ENCODE data around the gene DEGS2. TPM values are rescaled to one million over a fixed set of nuclear protein-coding genes. Genes with fewer than 3 reads are reported as not detected.

DEGS2 gene
- total RNA-seq, 1 donor from 2014 or later: 0.31 TPM

DNA sequence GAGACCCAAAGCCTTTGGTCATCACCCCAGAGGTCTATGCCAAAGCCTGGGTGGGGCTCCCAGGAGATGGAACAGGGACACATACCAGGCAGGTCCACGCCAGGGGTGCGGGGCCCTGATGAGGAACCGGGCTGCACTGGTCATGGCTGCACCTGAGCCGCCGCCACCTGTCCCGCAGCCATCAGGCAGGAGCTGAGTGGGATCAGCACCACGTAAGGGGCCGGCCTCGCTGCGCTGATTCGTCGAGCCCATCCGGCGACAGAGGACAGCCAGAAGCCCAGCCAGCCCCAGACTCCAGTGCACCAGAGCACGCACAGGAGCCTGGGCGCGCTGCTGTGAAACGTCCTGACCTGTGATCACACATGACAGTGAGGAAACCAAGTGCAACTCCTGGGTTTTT lies 15.9 kb downstream of the DEGS2 start:
- Mint-ChIP-seq H3K9me3 (no peaks in the 10 kb centered on the region), H3K27me3 (ENCODE audit: insufficient read depth) (no peaks in the 10 kb centered on the region), H3K4me1 (ENCODE audit: low read depth) (no peaks in the 10 kb centered on the region), H3K4me3 (no peak overlapping the region), H3K27ac (no peak overlapping the region), H3K36me3 (ENCODE audit: low read depth) (peaks cover 14% of the 10 kb centered on the region)
- no peak for DNase-seq (ENCODE audit: low spot score)
- intact Hi-C loops (cut with micrococcal nuclease): no loop called here

DNA sequence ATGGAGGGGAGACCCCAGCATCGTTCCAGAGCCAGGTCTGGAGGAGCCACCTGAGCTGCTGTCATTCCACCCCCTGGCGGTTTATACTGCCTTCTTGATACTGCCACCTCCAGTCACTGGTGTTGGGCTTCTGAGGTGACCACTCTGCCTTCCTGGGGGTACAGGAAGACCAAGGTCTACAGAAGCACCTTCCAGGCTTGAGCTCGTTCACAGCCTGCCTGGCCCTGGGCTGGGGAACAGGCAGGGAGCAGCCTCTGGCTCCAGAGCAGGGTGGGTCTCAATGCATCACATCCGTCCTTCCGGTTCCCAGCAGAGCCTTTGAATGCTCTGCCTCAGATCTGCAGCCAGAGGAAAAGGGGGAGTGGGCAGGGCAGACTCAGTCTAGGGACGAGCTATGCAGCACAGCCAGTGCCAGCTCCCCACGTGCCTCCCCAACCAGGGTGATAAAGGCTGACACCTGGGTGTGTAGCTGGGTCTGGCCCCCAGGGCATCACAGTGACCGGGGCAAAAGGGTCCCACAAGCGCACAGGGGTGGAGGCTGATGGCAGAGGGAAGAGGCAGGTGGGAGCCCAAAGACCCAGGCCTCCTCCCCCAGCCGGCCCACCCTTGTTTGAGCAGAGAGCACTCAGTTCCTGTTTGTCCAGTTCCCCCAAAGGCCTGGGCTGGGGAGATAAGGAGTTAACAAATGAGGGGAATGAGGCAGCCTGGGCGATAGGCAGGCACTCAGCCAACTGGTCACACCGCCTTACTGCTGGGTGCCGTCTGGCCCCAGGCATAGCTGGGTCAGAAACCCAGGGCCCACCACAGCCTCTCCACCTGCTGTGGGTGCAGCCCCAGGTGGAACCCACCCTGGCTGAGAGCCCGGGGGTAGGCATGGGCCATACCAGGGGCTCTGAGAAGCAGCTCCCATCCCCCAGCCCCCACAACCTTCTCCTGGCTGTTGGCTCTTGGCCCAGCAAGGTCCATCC lies 17.1 kb downstream of the DEGS2 start:
- no peak for DNase-seq (ENCODE audit: low spot score)
- intact Hi-C loops (cut with micrococcal nuclease): no loop called here
- Mint-ChIP-seq H3K27me3 (ENCODE audit: insufficient read depth) (no peaks in the 10 kb centered on the region), H3K9me3 (no peaks in the 10 kb centered on the region), H3K4me3 (no peak overlapping the region), H3K27ac (peak overlapping the region; percentile 61), H3K36me3 (ENCODE audit: low read depth) (peaks cover 19% of the 10 kb centered on the region), H3K4me1 (ENCODE audit: low read depth) (no peaks in the 10 kb centered on the region)

DNA sequence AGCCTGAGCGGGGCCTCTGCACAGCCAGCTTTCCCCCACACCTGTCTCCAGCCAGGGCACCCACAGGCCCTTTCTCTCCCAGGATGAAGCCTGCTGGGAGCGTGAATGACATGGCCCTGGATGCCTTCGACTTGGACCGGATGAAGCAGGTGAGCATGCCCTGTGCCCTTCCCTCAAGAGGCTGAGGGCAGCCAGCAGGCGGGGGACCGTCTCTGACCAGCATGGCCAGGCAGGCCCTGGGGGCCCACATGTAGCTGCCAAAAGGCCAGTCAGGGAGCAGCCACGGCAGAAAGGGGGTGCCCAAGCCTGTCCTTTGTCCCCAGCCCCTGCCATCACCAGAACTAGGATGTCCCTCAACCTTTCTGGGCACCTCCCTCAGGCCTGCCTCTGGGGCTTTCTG lies 18.3 kb downstream of the DEGS2 start:
- no peak overlapping the region for H3K27ac Mint-ChIP-seq

DNA sequence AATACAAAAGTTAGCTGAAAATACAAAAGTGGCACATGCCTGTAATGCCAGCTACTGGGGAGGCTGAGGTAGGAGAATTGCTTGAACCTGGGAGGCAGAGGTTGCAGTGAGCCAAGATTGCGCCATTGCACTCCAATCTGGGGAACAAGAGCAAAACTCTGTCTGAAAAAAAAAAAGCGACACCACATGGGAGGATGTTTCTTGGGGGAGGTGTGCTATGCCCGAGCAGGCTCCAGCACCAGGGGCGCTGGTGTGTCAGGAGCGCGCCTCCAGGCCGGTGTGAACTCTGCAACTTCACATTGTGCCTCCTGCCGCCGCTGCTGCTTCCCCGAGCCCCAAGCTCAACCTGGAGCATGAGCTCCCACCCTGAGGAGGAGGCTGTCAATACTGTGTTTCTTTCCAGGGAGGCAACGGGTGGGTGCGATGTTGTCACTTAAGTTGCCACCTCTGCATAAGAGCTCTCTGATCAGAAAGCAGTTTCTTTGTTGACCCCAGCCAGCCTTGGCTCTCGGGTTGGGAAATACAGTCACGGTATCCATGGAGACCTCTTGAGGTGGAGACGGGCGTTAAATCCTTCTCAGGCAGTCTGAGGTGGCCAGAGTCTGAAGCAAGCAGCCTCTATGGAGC lies 18.9 kb downstream of the DEGS2 start:
- no peaks in the 10 kb centered on the region for H3K27me3 Mint-ChIP-seq (ENCODE audit: insufficient read depth)
- no peaks in the 10 kb centered on the region for H3K4me1 Mint-ChIP-seq (ENCODE audit: low read depth)
- H3K27ac Mint-ChIP-seq: no peak overlapping the region
- intact Hi-C loops (cut with micrococcal nuclease): no loop called here
- H3K36me3 Mint-ChIP-seq (ENCODE audit: low read depth): peaks cover 31% of the 10 kb centered on the region
- no peak for DNase-seq (ENCODE audit: low spot score)
- H3K9me3 Mint-ChIP-seq: no peaks in the 10 kb centered on the region
- no peak overlapping the region for H3K4me3 Mint-ChIP-seq

More for the DNA sequence above, 18.3 kb downstream of the DEGS2 start:
- DNase-seq (ENCODE audit: low spot score): no peak
- Mint-ChIP-seq H3K27me3 (ENCODE audit: insufficient read depth) (no peaks in the 10 kb centered on the region), H3K36me3 (ENCODE audit: low read depth) (peaks cover 27% of the 10 kb centered on the region), H3K4me3 (no peak overlapping the region), H3K9me3 (no peaks in the 10 kb centered on the region), H3K4me1 (ENCODE audit: low read depth) (no peaks in the 10 kb centered on the region)
- intact Hi-C loops (cut with micrococcal nuclease): no loop called here

DNA sequence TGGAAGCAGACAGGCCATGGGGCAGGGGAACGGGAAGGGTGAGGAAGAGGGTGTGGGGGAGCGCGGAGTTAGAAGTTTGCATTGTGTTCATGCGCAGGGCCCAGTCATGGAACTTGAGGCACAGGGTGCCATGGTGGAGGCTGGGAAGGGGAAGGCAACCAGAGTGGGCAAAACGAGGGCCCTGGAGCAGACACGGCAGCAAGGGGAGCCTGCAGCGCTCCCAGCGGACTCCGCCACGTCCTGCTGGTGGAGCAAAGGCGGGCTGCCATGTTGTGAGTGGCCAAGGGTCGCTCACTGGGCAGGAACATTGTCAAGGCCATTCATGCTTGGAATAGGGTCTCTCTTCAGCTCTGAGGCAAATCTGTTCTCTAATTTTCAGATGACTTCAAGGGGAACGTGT lies 20.5 kb downstream of the DEGS2 start:
- no peaks in the 10 kb centered on the region for H3K27me3 Mint-ChIP-seq (ENCODE audit: insufficient read depth)
- no peak for DNase-seq (ENCODE audit: low spot score)
- no peaks in the 10 kb centered on the region for H3K4me1 Mint-ChIP-seq (ENCODE audit: low read depth)
- H3K27ac Mint-ChIP-seq: no peak overlapping the region
- H3K9me3 Mint-ChIP-seq: no peaks in the 10 kb centered on the region
- H3K4me3 Mint-ChIP-seq: no peak overlapping the region
- H3K36me3 Mint-ChIP-seq (ENCODE audit: low read depth): peaks cover 44% of the 10 kb centered on the region
- intact Hi-C loops (cut with micrococcal nuclease): no loop called here

DNA sequence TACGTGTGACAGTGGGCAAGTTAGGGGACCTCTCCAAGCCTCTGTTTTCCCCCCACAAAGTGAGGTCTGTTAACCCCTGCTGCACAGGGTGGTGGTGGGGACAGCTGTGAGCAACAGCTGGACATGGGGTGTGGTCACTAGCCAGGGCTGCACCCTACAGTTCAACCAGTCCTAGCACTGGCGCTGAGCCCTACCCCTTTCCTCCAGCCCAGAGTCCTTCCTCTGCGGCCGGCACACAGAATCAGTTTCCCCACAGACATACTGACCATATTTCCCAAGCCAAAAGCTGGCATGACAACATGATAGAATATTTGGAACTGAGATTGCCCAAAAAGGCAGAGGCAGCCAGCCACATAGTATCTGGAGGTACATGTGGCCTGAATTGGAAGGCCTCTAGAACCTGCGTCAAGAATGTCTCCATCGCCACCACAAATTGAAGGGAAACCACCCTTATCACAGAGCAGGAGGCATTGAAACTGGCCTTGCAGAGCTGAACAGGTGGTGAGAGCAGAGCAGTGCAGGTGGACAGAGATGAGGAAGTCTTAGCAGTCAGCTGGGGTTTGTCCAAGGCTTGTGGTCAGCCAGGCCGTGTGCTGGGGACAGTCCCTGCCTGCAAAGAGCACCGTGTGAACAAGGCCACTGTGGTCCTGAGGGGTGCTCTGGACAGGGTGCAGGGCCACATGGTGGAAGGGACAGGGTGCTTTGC lies 21.2 kb downstream of the DEGS2 start:
- Mint-ChIP-seq H3K27ac (no peak overlapping the region), H3K4me1 (ENCODE audit: low read depth) (no peaks in the 10 kb centered on the region), H3K36me3 (ENCODE audit: low read depth) (peaks cover 46% of the 10 kb centered on the region), H3K4me3 (no peak overlapping the region), H3K27me3 (ENCODE audit: insufficient read depth) (no peaks in the 10 kb centered on the region), H3K9me3 (no peaks in the 10 kb centered on the region)
- intact Hi-C loops (cut with micrococcal nuclease): no loop called here
- no peak for DNase-seq (ENCODE audit: low spot score)

DNA sequence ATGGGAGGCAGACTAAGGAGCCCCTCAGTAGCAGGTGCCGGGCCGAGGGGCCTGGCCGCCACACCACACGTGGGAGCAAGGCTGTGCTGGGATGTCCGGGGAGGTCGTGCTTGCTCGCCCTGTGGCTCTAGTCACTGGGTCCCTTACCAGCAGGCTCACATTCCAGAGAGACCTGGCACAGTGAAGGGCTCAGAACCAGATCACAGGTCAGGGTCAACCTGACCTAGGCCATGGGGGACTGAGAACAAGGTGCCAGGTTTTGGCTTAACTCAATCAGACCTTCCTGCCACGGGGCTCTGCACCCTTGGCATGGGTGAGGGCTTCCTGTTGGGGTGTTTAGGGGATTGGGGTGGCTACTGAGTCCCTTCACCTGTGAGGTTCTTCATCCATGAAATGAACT lies 22.3 kb downstream of the DEGS2 start:
- Mint-ChIP-seq H3K27ac (peak overlapping the region; percentile 52), H3K4me3 (no peak overlapping the region), H3K36me3 (ENCODE audit: low read depth) (peaks cover 52% of the 10 kb centered on the region), H3K27me3 (ENCODE audit: insufficient read depth) (no peaks in the 10 kb centered on the region), H3K9me3 (no peaks in the 10 kb centered on the region), H3K4me1 (ENCODE audit: low read depth) (no peaks in the 10 kb centered on the region)
- intact Hi-C loops (cut with micrococcal nuclease): no loop called here
- no peak for DNase-seq (ENCODE audit: low spot score)

DNA sequence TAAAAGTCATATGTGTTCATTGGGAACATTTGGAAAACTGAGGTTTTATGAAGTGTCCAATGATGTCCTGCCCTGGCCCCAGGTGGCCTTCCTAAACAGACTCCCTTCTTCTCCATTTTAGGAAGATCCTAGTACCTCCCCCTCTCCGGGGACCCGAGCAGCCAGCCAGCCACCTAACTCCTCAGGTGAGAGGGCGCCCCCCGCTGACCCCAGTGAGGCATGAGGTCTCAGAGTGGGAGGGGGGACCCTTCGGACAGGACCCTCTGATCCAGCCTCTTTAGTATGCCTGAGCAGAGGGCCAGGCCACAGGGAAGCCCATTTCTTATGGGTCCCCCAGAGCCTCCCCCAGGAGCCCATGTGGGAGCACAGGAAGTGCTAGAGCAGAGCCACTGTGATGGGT lies 23.7 kb downstream of the DEGS2 start:
- Mint-ChIP-seq H3K9me3 (no peaks in the 10 kb centered on the region), H3K4me3 (no peak overlapping the region), H3K4me1 (ENCODE audit: low read depth) (no peaks in the 10 kb centered on the region), H3K27ac (no peak overlapping the region), H3K27me3 (ENCODE audit: insufficient read depth) (no peaks in the 10 kb centered on the region), H3K36me3 (ENCODE audit: low read depth) (peaks cover 65% of the 10 kb centered on the region)
- intact Hi-C loops (cut with micrococcal nuclease): no loop called here
- no peak for DNase-seq (ENCODE audit: low spot score)

DNA sequence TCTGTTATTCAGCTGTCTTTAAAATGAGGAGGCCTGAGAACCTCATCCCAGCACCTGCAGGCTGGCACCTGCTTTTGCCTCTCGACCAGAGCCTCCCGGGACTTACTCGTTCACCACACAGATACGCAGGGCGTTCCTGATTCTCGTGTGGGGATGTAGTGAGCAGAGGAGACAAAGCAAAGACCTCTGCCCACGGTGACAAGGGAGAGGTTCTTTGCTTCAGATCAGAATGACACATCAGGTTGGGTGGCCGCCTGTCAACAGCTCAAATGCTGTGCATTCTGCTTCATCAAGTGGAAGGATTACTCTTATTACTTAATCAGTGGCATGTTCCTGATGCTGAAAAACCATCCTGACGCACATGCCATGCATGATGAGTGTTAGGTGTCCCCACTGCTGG lies 24.4 kb downstream of the DEGS2 start:
- H3K27ac Mint-ChIP-seq: no peak overlapping the region
- DNase-seq (ENCODE audit: low spot score): no peak
- intact Hi-C loops (cut with micrococcal nuclease): no loop called here
- peaks cover 70% of the 10 kb centered on the region for H3K36me3 Mint-ChIP-seq (ENCODE audit: low read depth)
- H3K4me3 Mint-ChIP-seq: no peak overlapping the region
- no peaks in the 10 kb centered on the region for H3K9me3 Mint-ChIP-seq
- H3K27me3 Mint-ChIP-seq (ENCODE audit: insufficient read depth): no peaks in the 10 kb centered on the region
- H3K4me1 Mint-ChIP-seq (ENCODE audit: low read depth): no peaks in the 10 kb centered on the region

DNA sequence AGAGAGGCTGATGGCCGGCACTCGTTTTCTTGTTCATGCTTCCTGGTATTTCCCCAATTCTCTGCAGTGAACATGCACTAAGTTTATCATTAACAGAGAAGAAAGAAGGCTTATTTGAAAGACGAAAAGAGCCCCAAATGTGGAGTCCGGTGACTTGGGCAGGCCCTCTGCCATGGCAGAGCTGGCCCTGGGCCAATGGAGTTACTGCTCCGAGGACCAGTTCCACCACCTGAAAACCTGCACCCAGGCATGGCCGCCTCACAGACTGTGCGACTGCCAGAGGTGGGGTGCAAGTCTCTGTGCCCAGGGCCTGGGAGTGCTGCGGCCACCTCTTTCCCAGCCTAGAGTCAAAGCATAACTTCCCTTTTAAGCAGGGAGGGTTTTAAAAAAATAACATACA lies 24.9 kb downstream of the DEGS2 start:
- peaks cover 70% of the 10 kb centered on the region for H3K36me3 Mint-ChIP-seq (ENCODE audit: low read depth)
- no peaks in the 10 kb centered on the region for H3K9me3 Mint-ChIP-seq
- DNase-seq (ENCODE audit: low spot score): no peak
- H3K27ac Mint-ChIP-seq: no peak overlapping the region
- no peak overlapping the region for H3K4me3 Mint-ChIP-seq
- no peaks in the 10 kb centered on the region for H3K4me1 Mint-ChIP-seq (ENCODE audit: low read depth)
- intact Hi-C loops (cut with micrococcal nuclease): no loop called here
- H3K27me3 Mint-ChIP-seq (ENCODE audit: insufficient read depth): no peaks in the 10 kb centered on the region

DNA sequence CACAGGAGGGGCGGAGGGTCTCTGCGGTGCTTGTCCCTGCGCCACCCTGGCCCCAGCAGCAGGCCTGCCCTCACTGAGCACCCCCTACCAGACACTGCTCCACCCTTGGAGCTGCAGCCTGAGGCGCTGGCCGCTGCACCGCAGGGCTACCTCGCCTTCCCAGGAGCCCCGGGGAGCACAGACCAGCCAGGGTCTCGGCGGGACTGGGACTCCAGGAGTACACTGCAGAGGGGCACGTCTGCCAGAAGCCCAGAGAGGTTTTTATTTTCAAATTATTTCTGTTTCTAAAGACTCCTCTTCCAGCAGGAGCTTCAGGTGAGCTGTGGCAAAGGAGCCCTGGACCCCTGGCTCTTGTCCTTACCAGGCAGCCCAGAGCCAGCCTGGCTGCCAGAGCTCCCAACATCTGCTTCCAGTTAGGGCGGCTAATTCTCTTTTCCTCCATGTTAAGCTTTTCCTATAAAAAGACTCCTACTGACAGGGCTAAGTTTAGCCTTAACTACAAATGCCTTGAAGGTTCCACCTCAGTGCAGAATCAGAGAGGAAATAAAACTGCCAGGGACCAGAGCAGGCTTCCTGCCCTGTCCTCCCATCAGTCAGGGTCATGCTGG lies 26.4 kb downstream of the DEGS2 start:
- intact Hi-C loops (cut with micrococcal nuclease): no loop called here
- Mint-ChIP-seq H3K4me3 (no peak overlapping the region), H3K4me1 (ENCODE audit: low read depth) (no peaks in the 10 kb centered on the region), H3K9me3 (no peaks in the 10 kb centered on the region), H3K27ac (no peak overlapping the region), H3K36me3 (ENCODE audit: low read depth) (peaks cover 62% of the 10 kb centered on the region), H3K27me3 (ENCODE audit: insufficient read depth) (no peaks in the 10 kb centered on the region)
- DNase-seq (ENCODE audit: low spot score): no peak

DNA sequence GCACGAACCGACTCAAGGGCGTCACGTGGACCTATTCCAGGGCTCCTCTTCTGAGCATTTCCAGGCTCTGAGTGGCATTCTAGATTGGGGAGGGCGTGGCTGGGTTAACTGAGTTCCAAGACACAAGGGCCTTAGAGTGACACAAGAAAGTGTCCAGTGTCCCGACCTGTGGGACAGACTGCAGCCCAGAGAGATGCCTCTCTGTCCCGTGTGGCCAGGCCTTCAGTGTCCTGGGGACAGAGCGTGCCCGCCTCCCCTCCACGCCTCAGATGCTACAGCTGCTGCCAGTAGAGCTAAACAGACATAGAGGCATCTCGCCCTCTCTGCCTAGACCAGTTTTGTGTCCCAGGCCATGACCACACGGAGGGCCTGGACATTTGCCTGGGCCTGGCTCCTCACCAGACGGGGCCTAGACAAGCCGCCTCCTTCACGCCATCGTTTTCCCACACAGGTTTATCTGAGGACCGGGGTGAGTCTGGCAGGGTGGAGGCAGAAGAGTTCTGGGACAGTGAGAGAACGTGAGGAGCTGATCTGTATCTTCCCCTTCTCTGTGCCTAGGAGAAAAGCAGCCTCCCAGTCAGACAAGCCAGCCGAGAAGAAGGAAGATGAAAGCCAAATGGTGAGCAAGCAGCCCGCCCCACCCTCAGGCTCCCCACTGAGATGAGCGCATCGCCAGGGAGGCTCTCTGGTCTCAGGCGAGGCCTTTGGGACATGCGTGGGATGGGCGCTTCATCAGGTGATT lies 27.1 kb downstream of the DEGS2 start:
- intact Hi-C loops (cut with micrococcal nuclease): no loop called here
- H3K27me3 Mint-ChIP-seq (ENCODE audit: insufficient read depth): no peaks in the 10 kb centered on the region
- H3K4me1 Mint-ChIP-seq (ENCODE audit: low read depth): no peaks in the 10 kb centered on the region
- no peak for DNase-seq (ENCODE audit: low spot score)
- peaks cover 68% of the 10 kb centered on the region for H3K36me3 Mint-ChIP-seq (ENCODE audit: low read depth)
- H3K4me3 Mint-ChIP-seq: no peak overlapping the region
- H3K27ac Mint-ChIP-seq: no peak overlapping the region
- no peaks in the 10 kb centered on the region for H3K9me3 Mint-ChIP-seq

Measured in activated T-helper 1 cell treated with anti-CD3 and anti-CD28 coated beads, Interleukin-12 subunit alpha, Interleukin-12 subunit beta, Interleukin-2, Interleukin-4 antibody, amounts not matched to agents 30 ng/mL and 10 ng/mL and 1 ng/mL, durations not matched to agents 14 hours and 24 hours and 36 hours (primary cell).